Body of pancreas (tissue), 4 donors: ENCODE data around the gene TOM1.

Experiments used
- POLR2A ChIP-seq, 3 donors: fragments of 450-650 bp; IDR thresholded peaks; one replicate each; pipeline ENCODE4 v1.6.1; 2016; ENCODE audit warnings: antibody characterized with exemption in 3 of 3, mild to moderate bottlenecking in 2 of 3
- TF ChIP-seq, protein P1 (sequence below), 7 experiments: fragments of 450-650 bp in 4 of 7; fragments of 200-600 bp in 3 of 7; sonication (generic) in 3 of 7; IDR thresholded peaks; one replicate each; pipeline ENCODE4 v1.5.1; 2016 to 2019; ENCODE audit warnings: antibody characterized with exemption in 7 of 7

DNA sequence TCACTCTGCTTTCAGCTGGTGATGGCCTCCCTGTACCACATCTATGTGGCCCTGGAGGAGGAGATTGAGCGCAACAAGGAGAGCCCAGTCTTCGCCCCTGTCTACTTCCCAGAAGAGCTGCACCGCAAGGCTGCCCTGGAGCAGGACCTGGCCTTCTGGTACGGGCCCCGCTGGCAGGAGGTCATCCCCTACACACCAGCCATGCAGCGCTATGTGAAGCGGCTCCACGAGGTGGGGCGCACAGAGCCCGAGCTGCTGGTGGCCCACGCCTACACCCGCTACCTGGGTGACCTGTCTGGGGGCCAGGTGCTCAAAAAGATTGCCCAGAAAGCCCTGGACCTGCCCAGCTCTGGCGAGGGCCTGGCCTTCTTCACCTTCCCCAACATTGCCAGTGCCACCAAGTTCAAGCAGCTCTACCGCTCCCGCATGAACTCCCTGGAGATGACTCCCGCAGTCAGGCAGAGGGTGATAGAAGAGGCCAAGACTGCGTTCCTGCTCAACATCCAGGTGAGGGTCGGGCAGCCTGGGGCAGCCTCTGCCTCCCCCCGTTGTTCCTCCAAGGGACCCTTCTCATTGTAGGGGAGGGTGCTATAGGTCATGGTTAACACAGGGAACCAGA lies 87.1 kb downstream of the TOM1 start:
- TF ChIP-seq, protein P1, sequence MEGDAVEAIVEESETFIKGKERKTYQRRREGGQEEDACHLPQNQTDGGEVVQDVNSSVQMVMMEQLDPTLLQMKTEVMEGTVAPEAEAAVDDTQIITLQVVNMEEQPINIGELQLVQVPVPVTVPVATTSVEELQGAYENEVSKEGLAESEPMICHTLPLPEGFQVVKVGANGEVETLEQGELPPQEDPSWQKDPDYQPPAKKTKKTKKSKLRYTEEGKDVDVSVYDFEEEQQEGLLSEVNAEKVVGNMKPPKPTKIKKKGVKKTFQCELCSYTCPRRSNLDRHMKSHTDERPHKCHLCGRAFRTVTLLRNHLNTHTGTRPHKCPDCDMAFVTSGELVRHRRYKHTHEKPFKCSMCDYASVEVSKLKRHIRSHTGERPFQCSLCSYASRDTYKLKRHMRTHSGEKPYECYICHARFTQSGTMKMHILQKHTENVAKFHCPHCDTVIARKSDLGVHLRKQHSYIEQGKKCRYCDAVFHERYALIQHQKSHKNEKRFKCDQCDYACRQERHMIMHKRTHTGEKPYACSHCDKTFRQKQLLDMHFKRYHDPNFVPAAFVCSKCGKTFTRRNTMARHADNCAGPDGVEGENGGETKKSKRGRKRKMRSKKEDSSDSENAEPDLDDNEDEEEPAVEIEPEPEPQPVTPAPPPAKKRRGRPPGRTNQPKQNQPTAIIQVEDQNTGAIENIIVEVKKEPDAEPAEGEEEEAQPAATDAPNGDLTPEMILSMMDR (IDR thresholded peaks at IDR 0.05): no peak
- TF ChIP-seq POLR2A (IDR thresholded peaks at IDR 0.05): no peak
